WTC11 (cell line): Measurements from ENCODE around the gene MCOLN3.

ENCODE experiments used
- CREB1 ChIP-seq: sonication (generic); formaldehyde crosslinking; IDR thresholded peaks from 2 replicates; pipeline ENCODE4 v1.8.0; 2023; ENCODE audit warnings: mild to moderate bottlenecking, missing genetic modification reagents
- CTCF ChIP-seq: fragments of 200-600 bp; IDR thresholded peaks from 2 replicates; pipeline ENCODE4 v1.8.0; 2022; ENCODE audit warnings: antibody characterized with exemption
- JUN ChIP-seq: sonication (generic); formaldehyde crosslinking; IDR thresholded peaks from 2 replicates; pipeline ENCODE4 v1.8.0; 2023; ENCODE audit warnings: mild to moderate bottlenecking, missing genetic modification reagents
- TF ChIP-seq, protein P1 (sequence below): sonication (generic); formaldehyde crosslinking; IDR thresholded peaks from 2 replicates; pipeline ENCODE4 v1.8.1; 2023; ENCODE audit warnings: mild to moderate bottlenecking, missing genetic modification reagents

DNA sequence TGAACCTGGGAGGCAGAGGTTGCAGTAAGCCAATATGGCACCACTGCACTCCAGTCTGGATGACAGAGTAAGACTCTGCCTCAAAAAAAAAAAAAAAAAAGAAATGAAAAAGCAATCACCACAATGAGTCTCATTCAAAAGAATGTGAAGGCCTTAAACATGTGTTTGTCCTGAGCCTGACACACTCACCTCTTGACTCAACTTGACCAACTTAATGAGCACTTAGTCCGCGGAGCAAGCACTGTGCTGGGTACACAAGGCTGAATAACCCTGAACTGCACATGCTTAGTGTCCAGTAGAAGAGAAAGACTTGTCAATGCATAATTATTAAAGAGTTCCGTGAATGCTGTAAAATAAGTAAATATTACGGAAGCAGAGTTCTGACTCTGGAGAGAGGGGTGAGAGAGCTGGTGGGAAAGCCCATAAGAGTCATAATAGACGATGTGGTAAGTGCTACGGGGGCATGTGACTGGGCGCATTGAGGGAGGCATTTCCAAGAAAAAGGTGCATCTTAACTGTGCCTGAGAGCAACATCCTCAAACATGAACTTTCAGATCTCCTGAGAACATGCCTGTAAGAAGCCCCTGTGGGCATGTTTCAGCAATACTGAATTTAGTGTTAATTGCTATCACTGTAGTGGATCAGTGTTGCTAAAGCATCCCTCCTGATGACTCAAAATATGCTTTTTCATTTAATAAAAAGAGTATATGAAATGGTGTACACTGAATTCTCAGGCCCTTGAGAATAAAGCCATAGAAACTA, 78.6 kb downstream of the MCOLN3 start:
- TF ChIP-seq, protein P1, sequence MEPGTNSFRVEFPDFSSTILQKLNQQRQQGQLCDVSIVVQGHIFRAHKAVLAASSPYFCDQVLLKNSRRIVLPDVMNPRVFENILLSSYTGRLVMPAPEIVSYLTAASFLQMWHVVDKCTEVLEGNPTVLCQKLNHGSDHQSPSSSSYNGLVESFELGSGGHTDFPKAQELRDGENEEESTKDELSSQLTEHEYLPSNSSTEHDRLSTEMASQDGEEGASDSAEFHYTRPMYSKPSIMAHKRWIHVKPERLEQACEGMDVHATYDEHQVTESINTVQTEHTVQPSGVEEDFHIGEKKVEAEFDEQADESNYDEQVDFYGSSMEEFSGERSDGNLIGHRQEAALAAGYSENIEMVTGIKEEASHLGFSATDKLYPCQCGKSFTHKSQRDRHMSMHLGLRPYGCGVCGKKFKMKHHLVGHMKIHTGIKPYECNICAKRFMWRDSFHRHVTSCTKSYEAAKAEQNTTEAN: no peak
- no peak for TF ChIP-seq CTCF
- no peak for TF ChIP-seq CREB1
- TF ChIP-seq JUN: no peak
